GM18517 (cell line): Measurements from ENCODE around the gene IRF2BP2.

Experiments
- ATAC-seq: cut with Tn5 transposase; IDR thresholded peaks from one replicate; pipeline ENCODE4 v1.9.1; 2021; ENCODE audit warnings: mild to moderate bottlenecking, moderate library complexity; ENCODE audit not compliant: unreplicated experiment

The IRF2BP2 gene

GRCh38 chr1:234559902-234560676, 49.9 kb downstream of the IRF2BP2 start:
- ATAC-seq = no peak

DNA sequence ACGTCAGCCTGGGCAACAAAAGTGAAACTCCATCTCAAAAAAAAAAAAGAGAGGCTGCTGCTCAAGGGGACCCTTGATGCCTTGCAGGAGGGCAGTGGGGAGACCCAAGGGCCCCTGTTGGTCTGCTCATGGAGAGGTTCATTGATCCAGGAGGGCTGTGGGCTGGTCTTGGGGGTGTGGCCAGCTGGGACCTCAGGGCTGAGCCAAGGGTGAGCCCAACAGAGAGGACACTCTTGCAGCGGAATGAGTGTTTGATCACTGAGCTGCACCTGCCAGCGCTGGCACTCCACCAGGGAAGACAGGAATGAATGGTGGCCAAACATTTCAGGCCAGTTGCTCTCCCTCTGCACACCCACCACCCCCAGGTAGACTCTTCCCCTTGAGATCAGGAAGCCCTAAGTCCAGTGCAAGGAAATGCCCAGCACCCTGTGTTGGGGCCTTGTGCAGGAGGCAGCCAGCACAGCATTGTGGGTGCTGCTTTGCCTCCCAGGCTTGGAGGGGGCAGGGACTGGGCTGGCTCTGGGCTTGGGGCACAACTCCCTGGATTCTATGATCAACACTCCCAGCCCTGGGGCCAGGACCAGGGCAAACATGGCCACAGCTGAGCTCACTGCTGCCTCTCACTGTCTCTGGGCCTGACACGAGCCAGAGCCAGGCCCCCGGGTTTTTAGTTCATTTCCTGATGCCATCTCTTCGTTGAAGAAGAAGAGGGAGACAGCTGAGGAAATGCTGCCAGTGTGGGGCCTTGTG, 50.7 kb downstream of the IRF2BP2 start:
- ATAC-seq = no peak

GRCh38 chr1:234558330-234558836, 51.6 kb downstream of the IRF2BP2 start:
- ATAC-seq = no peak

- no peak for ATAC-seq
These were observed 53.6 kb downstream of the IRF2BP2 start for GRCh38 chr1:234556245-234556943.

GRCh38 chr1:234555390-234556024, 54.5 kb downstream of the IRF2BP2 start:
- no peak for ATAC-seq

GRCh38 chr1:234554698-234555311, 55.2 kb downstream of the IRF2BP2 start:
- ATAC-seq = no peak
